Prostate gland (tissue), 2 donors: ENCODE results near the gene NSF.
"Not testable (repeated sequence)": the region's sequence is repeated elsewhere in the genome, so short reads cannot be mapped to it uniquely, and the experiment has no call there.

ENCODE experiments used
- POLR2A ChIP-seq: fragments of 450-650 bp; IDR thresholded peaks from one replicate; pipeline ENCODE4 v1.6.1; 2016; ENCODE audit warnings: antibody characterized with exemption, mild to moderate bottlenecking
- TF ChIP-seq, protein P1 (sequence below), 4 experiments: fragments of 200-600 bp in 2 of 4; fragments of 450-650 bp in 2 of 4; sonication (generic) in 2 of 4; IDR thresholded peaks; 1 replicate in 3 of 4; 2 replicates in 1 of 4; pipeline ENCODE4 v1.5.1; 2016 to 2019; ENCODE audit warnings: antibody characterized with exemption in 4 of 4, mild to moderate bottlenecking in 2 of 4, moderate library complexity in 2 of 4

GRCh38 chr17:46685284-46685683 is 94.8 kb downstream of the NSF start:
- TF ChIP-seq, protein P1, sequence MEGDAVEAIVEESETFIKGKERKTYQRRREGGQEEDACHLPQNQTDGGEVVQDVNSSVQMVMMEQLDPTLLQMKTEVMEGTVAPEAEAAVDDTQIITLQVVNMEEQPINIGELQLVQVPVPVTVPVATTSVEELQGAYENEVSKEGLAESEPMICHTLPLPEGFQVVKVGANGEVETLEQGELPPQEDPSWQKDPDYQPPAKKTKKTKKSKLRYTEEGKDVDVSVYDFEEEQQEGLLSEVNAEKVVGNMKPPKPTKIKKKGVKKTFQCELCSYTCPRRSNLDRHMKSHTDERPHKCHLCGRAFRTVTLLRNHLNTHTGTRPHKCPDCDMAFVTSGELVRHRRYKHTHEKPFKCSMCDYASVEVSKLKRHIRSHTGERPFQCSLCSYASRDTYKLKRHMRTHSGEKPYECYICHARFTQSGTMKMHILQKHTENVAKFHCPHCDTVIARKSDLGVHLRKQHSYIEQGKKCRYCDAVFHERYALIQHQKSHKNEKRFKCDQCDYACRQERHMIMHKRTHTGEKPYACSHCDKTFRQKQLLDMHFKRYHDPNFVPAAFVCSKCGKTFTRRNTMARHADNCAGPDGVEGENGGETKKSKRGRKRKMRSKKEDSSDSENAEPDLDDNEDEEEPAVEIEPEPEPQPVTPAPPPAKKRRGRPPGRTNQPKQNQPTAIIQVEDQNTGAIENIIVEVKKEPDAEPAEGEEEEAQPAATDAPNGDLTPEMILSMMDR (IDR thresholded peaks at IDR 0.05), result not testable (repeated sequence)
- TF ChIP-seq POLR2A, result not testable (repeated sequence)
